WI38 (cell line): Measurements from ENCODE around the gene YES1.
"Not testable (repeated sequence)": the region's sequence is repeated elsewhere in the genome, so short reads cannot be mapped to it uniquely, and the experiment has no call there.

ENCODE experiments used
- H3K4me3 ChIP-seq: 2 replicates; pipeline ENCODE4 v1.5.1; 2011; ENCODE audit warnings: low read depth, mild to moderate bottlenecking, control low read depth, low read length
- TF ChIP-seq, protein P1 (sequence below): IDR thresholded peaks from 2 replicates; pipeline ENCODE4 v1.5.1; 2012; ENCODE audit warnings: low read depth, mild to moderate bottlenecking, control low read depth, low read length

Gene YES1

DNA sequence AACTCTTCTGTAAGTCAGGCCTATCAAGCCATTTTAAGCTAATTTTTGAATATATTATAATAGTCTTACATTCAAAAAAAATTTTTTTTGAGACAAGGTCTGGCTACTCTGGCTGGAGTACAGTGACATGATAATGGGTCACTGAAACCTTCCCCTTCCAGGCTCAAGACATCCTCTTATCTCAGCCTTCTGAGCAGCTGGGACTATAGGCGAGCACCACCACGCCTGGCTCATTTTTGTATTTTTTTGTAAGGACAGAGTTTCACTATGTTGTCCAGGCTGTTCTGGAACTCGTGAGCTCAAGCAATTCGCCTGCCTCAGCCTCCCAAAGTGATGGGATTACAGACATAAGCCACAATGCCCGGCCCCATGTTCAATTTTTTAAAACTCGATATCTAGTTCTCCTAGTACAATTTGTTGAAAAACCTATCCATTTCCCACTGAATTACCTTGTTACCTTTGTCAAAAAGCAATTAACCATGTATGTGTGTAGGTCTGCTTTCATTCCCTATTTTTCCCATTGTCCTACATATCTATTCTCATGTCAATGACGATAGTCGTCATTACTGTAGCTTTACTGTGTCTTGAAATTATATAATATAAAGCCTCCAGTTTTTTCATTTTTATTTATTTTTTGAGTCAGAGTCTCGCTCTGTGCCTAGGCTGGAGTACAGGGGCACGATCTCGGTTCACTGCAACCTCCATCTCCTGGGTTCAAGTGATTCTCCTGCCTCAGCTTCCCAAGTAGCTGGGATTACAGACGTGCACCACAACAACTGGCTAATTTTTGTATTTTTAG lies 44.8 kb downstream of the YES1 start:
- TF ChIP-seq, protein P1, sequence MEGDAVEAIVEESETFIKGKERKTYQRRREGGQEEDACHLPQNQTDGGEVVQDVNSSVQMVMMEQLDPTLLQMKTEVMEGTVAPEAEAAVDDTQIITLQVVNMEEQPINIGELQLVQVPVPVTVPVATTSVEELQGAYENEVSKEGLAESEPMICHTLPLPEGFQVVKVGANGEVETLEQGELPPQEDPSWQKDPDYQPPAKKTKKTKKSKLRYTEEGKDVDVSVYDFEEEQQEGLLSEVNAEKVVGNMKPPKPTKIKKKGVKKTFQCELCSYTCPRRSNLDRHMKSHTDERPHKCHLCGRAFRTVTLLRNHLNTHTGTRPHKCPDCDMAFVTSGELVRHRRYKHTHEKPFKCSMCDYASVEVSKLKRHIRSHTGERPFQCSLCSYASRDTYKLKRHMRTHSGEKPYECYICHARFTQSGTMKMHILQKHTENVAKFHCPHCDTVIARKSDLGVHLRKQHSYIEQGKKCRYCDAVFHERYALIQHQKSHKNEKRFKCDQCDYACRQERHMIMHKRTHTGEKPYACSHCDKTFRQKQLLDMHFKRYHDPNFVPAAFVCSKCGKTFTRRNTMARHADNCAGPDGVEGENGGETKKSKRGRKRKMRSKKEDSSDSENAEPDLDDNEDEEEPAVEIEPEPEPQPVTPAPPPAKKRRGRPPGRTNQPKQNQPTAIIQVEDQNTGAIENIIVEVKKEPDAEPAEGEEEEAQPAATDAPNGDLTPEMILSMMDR = no peak

DNA sequence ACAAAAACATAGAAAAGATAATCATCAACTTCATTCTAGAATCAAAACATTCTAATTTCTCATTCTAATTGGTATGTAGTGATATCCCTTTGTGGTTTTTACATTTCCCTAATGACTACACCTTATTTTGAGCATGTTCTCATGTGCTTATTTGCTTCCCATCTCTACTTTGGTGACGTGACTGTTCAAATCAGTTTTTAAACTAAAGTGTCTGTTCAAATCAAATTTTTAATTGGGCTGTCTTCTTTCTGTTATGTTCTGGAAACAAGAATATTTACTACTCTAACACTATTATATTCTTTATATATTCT lies 45.5 kb downstream of the YES1 start:
- TF ChIP-seq, protein P1 = no peak
- H3K4me3 ChIP-seq = no peak overlapping the region

More for the DNA sequence above, 44.8 kb downstream of the YES1 start:
- no peak overlapping the region for H3K4me3 ChIP-seq

DNA sequence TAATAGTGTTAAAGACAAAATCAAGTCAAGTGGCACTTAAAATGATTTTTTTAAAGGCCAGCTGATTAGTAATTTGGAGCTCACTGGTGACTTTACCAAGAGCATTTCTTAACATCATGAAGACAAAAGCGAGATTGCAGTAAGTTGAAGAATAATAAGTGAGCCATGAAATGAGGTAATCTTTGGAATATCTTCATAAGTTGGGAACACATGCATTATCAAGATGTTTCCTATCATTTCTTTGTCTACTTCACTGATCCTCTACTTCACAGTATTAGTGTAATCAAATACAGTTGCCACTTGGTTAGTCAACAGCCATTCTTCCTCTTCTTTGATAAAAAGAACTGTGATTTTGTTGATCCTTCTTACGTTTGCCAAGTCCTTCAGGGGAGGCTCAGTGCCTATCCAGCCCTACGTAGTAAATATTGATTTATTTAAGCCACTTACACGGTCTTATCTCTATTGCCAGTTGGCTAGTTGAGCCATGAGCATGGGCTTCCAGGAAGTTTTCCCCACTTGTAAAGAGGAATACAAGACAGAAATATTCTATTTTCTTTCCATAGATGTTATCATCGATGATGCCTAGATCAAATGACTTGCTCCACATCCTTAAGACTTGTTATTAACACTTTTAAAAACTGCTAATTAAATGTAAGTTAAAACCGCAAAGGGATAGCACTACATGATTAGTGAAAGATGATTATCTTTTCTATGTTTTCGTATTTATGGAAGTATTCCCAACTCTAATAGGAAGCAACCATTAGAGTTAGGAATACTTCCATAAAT lies 46.1 kb downstream of the YES1 start:
- H3K4me3 ChIP-seq = no peak overlapping the region
- TF ChIP-seq, protein P1 = no peak

DNA sequence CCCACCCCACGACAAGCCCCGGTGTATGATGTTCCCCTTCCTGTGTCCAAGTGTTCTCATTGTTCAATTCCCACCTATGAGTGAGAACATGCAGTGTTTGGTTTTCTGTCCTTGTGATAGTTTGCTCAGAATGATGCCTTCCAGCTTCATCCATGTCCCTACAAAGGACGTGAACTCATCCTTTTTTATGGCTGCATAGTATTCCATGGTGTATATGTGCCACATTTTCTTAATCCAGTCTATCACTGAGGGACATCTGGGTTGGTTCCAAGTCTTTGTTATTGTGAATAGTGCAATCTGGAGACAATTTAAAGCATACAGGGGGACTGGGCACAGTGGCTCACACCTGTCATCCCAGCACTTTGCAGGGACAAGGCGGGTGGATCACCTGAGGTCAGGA lies 52.2 kb downstream of the YES1 start:
- H3K4me3 ChIP-seq = not testable (repeated sequence)

DNA sequence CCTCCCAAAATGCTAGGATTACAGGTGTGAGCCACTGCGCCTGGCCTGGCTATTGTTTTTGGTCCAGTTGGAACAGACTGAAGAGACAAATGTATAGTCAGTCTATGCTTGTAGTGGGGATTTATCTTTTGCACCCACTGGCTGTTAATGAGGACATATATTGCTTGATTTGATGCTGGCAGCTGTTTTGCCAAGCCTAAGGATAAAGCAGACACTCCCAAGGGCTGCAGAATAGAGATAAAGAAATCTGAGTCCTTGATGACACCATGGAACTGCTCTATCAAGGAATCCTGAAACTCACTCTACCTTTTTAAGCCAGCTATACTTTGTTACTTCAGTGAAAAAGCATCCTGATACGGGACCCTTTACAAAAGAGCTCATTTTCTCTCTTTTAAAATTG lies 56.5 kb downstream of the YES1 start:
- H3K4me3 ChIP-seq = no peak overlapping the region
- TF ChIP-seq, protein P1 = no peak

DNA sequence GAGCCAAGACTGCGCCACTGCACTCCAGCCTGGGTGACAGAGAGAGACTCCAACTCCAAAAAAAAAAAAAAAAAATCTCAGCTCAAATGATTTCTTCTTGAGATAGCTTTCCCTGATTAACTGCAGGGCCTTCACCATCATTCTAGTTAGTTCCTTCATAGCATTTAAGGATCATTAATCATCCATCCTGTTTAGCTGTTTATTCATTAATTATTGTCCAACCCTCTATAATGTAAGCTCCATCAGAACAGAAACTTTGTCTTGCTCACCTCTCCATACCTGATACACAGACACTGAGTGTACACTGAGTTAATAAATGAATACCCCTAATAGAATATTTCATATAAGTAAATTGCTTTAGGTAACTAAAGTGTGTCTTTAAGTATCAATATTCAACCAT lies 57.4 kb downstream of the YES1 start:
- no peak overlapping the region for H3K4me3 ChIP-seq

DNA sequence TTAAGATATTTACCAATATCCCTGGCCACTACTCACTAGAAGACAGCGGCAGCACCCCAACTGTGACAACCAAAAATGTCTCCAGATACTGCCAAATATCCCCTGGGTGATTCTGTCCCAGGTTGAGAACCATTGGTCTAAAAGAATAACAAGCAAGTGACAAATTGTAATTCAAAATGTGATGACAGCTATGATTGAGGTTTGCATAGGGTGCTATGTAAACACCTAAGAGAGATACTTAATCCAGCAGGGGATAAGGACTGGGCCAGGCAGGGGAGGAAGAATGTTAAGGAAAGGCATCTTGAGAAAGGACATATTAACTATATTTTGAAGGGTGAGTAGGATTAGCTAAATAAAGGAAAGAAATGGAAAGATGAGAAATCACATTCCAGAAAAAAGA lies 61.6 kb downstream of the YES1 start:
- no peak overlapping the region for H3K4me3 ChIP-seq
- TF ChIP-seq, protein P1 = no peak

More for the DNA sequence above, 57.4 kb downstream of the YES1 start:
- TF ChIP-seq, protein P1 = no peak
